ENCODE data around the gene ARHGEF1.

ARHGEF1 gene

DNA sequence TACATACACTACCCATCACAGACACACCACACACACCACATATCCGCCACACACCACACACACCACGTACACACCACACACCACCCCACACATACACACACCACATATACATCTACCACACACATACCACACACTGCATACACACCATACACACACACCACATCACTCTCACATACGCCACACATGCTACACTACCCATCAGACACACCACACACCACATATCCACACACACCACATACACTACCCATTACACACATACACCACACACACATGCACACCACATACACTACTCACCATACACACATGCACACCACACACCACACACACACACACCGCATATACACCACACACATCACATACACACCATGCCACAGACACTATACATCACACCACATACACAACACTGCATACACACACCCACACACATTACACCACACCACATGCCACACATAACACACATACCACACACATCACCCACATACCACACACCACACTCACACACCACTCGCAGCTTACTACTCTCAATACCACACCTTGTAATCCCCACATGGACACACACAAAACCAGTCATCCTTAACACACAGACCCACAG lies 35.8 kb downstream of the ARHGEF1 start:
- TF ChIP-seq, protein P1, sequence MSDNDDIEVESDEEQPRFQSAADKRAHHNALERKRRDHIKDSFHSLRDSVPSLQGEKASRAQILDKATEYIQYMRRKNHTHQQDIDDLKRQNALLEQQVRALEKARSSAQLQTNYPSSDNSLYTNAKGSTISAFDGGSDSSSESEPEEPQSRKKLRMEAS (IDR thresholded peaks at IDR 0.05; ENCODE audit: low read depth, low read length) = no peak
- TF ChIP-seq MYC (IDR thresholded peaks at IDR 0.05; ENCODE audit: low read depth, low read length) = no peak
- TF ChIP-seq, protein P2, sequence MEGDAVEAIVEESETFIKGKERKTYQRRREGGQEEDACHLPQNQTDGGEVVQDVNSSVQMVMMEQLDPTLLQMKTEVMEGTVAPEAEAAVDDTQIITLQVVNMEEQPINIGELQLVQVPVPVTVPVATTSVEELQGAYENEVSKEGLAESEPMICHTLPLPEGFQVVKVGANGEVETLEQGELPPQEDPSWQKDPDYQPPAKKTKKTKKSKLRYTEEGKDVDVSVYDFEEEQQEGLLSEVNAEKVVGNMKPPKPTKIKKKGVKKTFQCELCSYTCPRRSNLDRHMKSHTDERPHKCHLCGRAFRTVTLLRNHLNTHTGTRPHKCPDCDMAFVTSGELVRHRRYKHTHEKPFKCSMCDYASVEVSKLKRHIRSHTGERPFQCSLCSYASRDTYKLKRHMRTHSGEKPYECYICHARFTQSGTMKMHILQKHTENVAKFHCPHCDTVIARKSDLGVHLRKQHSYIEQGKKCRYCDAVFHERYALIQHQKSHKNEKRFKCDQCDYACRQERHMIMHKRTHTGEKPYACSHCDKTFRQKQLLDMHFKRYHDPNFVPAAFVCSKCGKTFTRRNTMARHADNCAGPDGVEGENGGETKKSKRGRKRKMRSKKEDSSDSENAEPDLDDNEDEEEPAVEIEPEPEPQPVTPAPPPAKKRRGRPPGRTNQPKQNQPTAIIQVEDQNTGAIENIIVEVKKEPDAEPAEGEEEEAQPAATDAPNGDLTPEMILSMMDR (IDR thresholded peaks at IDR 0.05; ENCODE audit: low read depth, low read length) = no peak
- no peak for TF ChIP-seq POLR2A (IDR thresholded peaks at IDR 0.05; ENCODE audit: extremely low read depth, insufficient read length)

DNA sequence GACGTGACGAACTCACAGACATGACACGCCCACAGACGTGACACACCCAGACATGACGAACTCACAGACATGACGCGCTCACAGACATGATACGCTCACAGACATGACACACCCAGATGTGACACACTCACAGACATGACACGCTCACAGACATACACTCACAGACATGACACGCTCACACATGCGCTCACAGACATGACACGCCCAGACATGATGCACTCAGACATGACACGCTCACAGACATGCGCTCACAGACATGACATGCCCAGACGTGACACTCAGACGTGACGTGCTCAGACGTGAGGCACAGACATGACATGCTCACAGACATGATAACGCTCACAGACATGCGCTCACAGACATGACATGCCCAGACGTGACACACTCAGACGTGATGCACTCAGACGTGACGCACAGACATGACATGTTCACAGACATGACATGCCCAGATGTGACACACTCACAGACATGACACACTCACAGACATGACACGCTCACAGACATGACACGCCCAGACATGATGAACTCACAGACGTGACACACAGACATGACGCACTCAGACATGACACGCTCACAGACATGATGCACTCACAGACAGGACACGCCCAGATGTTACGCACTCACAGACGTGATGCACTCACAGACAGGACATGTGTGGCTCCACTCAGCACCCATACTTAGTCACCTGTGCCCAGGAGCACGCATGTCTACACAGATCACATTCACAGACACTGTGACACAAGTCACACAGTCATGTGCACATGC lies 37.1 kb downstream of the ARHGEF1 start:
- DNase-seq (ENCODE audit: low read depth) = no peak
- H3K4me3 ChIP-seq (ENCODE audit: low read depth, low read length) = no peak overlapping the region
- TF ChIP-seq MYC (IDR thresholded peaks at IDR 0.05; ENCODE audit: low read depth, low read length) = no peak
- no peak for TF ChIP-seq POLR2A (IDR thresholded peaks at IDR 0.05; ENCODE audit: extremely low read depth, insufficient read length)
- TF ChIP-seq, protein P2 (IDR thresholded peaks at IDR 0.05; ENCODE audit: low read depth, low read length) = no peak
- TF ChIP-seq, protein P1 (IDR thresholded peaks at IDR 0.05; ENCODE audit: low read depth, low read length) = no peak

More for the DNA sequence above, 35.8 kb downstream of the ARHGEF1 start:
- H3K4me3 ChIP-seq (ENCODE audit: low read depth, low read length) = no peak overlapping the region
- DNase-seq (ENCODE audit: low read depth) = no peak

DNA sequence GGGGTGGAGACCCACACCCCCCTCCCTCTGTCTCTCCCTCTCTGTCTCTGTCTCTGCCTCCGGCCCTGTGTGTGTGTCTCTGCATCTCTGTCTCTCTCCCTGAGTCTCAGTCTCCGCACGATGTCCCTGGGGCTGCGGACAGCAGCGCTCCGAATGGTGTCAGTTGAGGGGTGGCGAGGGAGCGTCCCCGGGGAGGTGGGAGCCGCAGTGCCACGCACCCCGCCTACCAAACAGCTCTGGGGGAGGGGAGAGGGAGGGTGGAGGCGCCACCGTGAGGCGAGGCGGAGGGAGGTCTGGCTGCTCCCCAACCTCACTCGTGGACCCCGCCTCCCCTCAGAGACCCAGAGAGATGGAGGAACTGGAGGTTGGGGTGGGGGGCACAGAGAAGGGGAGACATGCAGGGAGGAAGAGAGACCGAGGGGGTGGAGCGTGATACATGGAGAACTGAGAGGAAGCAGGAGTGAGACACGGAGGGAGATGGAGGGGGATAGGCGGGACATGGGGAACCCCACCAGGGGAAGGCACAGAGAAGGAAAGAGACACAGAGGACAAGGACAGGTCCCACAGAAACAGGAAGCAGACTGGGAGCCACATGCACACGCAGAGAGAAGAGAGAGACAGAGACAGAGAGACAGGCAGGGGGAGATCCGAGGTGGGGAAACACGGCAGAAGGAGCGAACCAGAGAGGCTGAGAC lies 38.0 kb downstream of the ARHGEF1 start:
- no peak overlapping the region for H3K4me3 ChIP-seq (ENCODE audit: low read depth, low read length)
- TF ChIP-seq, protein P2 (IDR thresholded peaks at IDR 0.05; ENCODE audit: low read depth, low read length) = no peak
- TF ChIP-seq, protein P1 (IDR thresholded peaks at IDR 0.05; ENCODE audit: low read depth, low read length) = no peak
- TF ChIP-seq POLR2A (IDR thresholded peaks at IDR 0.05; ENCODE audit: extremely low read depth, insufficient read length) (no peak), MYC (IDR thresholded peaks at IDR 0.05; ENCODE audit: low read depth, low read length) (no peak)
- DNase-seq (ENCODE audit: low read depth) = no peak

DNA sequence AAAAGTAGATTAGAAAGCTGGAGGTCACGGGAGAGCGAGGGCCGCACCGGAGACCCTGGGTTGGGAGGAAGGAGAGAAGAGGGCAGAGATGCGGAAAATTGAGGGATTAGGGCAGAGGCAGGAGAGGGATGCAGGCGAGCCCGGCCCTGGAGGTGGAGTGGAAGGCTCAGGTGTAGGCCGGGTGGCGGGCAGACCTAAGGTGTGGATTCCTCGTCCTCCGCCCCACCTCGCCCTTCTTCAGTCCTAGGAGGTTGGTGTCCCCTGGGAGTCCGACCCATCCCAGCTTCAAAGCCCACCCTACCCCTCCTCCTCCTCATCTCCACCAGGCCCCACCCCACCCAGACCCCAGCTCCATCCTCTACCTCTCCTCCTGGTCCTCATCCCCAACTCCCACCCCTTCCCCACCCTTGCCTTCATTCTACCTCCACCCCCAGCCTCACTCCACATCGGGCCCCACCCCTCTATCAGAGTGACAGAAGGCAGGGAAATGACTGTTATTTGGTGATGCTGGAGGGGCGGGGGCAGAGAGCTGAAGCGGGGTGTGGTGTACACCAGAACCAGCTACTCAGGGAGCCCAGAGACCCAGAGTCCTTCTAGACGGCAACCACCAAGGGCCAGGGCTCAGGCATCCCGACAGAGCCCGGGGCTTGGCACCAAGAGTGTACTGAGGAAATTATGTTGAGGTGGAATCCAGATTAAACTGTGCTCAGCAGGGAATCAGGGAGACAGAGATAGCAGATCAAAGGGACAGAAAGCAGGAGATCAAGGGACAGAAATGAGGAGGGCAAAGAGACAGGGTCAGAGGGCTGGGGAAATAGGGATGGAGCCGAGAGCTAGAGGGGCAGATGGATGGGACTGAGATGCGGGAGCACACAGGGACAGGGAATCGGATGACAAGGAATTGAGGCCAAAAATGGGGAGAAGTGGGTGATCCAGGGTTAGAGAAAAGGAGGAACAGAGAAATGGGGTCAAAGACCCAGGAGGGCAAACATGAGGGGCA lies 38.9 kb downstream of the ARHGEF1 start:
- TF ChIP-seq, protein P1 (IDR thresholded peaks at IDR 0.05; ENCODE audit: low read depth, low read length) = no peak
- TF ChIP-seq, protein P2 (IDR thresholded peaks at IDR 0.05; ENCODE audit: low read depth, low read length) = no peak
- TF ChIP-seq POLR2A (IDR thresholded peaks at IDR 0.05; ENCODE audit: extremely low read depth, insufficient read length) = no peak
- no peak overlapping the region for H3K4me3 ChIP-seq (ENCODE audit: low read depth, low read length)
- no peak for DNase-seq (ENCODE audit: low read depth)

DNA sequence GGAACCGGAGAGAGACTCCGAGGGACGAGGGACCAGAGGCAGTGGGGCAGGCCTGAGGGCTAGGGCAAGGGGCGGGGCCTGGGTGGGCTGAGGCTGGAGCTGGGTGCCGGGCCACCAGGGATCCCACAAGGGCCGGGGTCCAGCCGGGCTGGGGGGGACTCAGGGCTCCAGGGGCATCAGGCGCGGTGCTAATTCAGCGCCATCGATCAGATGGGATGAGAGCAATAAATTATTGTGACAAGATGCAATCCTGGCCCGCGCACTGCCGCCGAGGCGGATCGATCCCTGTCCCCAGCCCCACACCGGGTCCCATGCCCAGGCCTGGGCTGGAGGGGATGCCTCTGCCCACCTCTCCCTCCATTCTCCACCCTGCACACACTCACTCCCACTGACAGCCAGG lies 39.6 kb downstream of the ARHGEF1 start:
- TF ChIP-seq MYC (IDR thresholded peaks at IDR 0.05; ENCODE audit: low read depth, low read length) (no peak), POLR2A (IDR thresholded peaks at IDR 0.05; ENCODE audit: extremely low read depth, insufficient read length) (no peak)
- TF ChIP-seq, protein P1 (IDR thresholded peaks at IDR 0.05; ENCODE audit: low read depth, low read length) = no peak
- TF ChIP-seq, protein P2 (IDR thresholded peaks at IDR 0.05; ENCODE audit: low read depth, low read length) = no peak
- no peak overlapping the region for H3K4me3 ChIP-seq (ENCODE audit: low read depth, low read length)
- DNase-seq (ENCODE audit: low read depth) = no peak
